Measurements from ENCODE around the gene PHETA1.

DNA sequence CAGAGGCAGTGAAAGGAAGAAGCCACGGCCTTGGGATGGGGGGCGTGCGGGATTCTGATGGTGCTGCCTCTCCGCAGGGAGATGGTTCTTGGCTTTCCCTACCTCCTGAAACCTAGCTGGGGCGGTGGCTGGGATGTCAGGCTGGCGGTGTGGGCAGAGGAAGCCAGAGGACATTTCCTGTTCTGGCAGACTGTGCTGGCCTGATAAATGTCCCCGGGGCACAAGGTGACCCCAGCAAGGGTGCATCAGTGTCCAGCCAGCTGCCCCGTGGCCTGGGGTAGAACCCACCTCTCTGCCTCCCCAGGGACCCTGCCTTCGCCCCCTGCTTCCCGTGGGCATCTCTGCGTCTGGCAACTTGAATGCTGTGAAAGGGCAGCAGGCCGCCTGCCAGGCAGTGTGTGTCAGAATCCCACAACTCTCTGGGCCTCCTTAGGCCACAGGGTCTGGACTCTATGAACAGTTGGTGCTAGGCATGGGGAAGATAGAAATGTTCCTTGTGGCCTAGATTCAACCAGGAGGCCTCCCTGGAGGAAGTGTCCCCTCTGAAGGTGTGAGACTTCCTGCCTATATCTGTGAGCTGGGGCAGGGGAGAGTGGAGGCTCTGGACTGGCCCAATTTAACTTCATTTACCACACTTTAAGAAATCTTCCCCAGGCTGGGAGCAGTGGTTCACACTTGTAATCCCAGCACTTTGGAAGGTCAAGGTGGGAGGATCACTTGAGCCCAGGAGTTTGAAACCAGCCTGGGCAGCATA lies 41.7 kb upstream of the PHETA1 start:
- TF ChIP-seq, protein P1, sequence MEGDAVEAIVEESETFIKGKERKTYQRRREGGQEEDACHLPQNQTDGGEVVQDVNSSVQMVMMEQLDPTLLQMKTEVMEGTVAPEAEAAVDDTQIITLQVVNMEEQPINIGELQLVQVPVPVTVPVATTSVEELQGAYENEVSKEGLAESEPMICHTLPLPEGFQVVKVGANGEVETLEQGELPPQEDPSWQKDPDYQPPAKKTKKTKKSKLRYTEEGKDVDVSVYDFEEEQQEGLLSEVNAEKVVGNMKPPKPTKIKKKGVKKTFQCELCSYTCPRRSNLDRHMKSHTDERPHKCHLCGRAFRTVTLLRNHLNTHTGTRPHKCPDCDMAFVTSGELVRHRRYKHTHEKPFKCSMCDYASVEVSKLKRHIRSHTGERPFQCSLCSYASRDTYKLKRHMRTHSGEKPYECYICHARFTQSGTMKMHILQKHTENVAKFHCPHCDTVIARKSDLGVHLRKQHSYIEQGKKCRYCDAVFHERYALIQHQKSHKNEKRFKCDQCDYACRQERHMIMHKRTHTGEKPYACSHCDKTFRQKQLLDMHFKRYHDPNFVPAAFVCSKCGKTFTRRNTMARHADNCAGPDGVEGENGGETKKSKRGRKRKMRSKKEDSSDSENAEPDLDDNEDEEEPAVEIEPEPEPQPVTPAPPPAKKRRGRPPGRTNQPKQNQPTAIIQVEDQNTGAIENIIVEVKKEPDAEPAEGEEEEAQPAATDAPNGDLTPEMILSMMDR (IDR thresholded peaks at IDR 0.05 in 4 of 5, conservative IDR thresholded peaks at IDR 0.05 in 1 of 5), result no peak
- no peak for TF ChIP-seq POLR2A (IDR thresholded peaks at IDR 0.05)

All from gastrocnemius medialis (tissue), 4 donors.